Activated CD4-positive, alpha-beta T cell treated with anti-CD3 and anti-CD28 coated beads, Interleukin-2, amount 10 ng/mL, durations not matched to agents 24 days and 14 days (primary cell): ENCODE data around the gene MCF2L. TPM values are rescaled to one million over a fixed set of nuclear protein-coding genes. Genes with fewer than 3 reads are reported as not detected.

Experiments used
- DNase-seq: peaks from one replicate; pipeline ENCODE4 v3.0.0; 2022
- H3K27ac Mint-ChIP-seq: one replicate; pipeline ENCODE4 v1.8.0; 2022; ENCODE audit warnings: mild to moderate bottlenecking, mixed read lengths
- H3K27me3 Mint-ChIP-seq: one replicate; pipeline ENCODE4 v1.8.0; 2022; ENCODE audit warnings: mixed read lengths
- H3K36me3 Mint-ChIP-seq: one replicate; pipeline ENCODE4 v1.8.0; 2022; ENCODE audit warnings: low read depth, mild to moderate bottlenecking, mixed read lengths
- H3K4me1 Mint-ChIP-seq: one replicate; pipeline ENCODE4 v1.8.0; 2021; ENCODE audit warnings: mixed read lengths
- H3K4me3 Mint-ChIP-seq: one replicate; pipeline ENCODE4 v1.8.0; 2022; ENCODE audit warnings: mild to moderate bottlenecking, moderate library complexity, mixed read lengths
- H3K9me3 Mint-ChIP-seq: one replicate; pipeline ENCODE4 v1.8.0; 2021; ENCODE audit warnings: mixed read lengths
- intact Hi-C: fragments of 100-400 bp; cut with micrococcal nuclease; formaldehyde crosslinking; loops from one replicate; pipeline ENCODE4 v1.15.1; 2023
- total RNA-seq: library from RNA; stranded (reverse); gene quantifications from 2 replicates; pipeline ENCODE4 v1.2.3, GENCODE V29; 2022

MCF2L gene
- total RNA-seq, 1 donor from 2014 or later, result 0.09 TPM

DNA sequence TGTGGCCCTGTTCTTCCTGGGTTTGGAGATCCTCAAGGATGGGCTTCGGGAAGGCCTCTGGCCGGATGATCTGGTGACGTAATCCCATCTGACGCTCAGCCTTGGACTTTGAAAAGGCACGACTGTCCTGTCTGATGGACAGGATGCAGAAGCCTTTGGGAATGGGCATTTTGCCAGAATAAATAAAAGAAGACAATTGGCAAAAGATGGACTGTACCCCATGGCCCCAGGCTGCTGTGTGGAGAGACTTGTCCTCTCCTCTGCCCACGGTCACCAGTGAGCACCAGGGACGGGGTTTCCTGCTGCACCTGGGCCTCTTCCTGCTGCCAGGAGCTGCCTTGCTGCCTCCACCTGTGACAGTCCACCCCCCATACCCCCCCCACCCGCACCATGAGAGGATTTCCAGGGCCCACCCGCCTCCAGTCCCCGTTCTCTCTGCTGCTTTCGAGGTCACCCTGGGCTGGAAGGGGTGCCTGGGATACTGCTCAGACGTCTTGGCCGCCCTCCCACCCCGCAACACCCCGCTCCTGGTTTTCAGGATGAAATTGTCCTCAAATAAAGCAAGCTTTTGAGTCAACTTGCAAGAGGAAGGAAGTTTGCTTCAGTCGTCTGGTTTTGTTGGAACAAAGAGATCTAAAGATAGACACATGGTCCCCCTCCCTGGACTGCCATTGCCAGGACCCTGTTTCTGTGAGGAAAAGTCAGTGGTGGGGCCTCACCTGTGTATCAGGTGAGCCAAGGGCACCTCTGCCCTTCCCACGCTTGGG, 40.9 kb downstream of the MCF2L start:
- no peak for DNase-seq
- H3K27me3 Mint-ChIP-seq, result no peaks in the 10 kb centered on the region
- no peak overlapping the region for H3K4me3 Mint-ChIP-seq
- peaks cover 8% of the 10 kb centered on the region for H3K9me3 Mint-ChIP-seq
- H3K27ac Mint-ChIP-seq, result no peak overlapping the region
- peaks cover 3% of the 10 kb centered on the region for H3K4me1 Mint-ChIP-seq
- no peaks in the 10 kb centered on the region for H3K36me3 Mint-ChIP-seq
- intact Hi-C loops, result no loop called here

DNA sequence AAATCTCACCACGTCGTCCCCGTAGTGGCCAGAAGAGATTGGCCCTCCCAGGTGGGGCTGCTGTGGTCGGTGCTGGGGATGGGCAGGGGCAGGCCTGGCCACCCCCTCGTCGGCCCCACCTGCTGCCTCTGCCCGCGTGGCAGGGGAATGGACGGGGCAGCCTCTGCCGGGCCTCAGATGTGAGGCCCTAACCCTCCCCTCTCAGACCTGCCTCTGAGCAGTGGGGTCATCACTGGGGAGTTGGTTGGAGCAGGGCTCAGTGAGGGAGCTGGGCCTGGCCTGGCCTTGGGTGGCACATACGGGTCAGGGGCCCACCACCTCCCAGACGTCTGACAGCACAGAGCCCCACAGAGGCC, 41.5 kb downstream of the MCF2L start:
- no peaks in the 10 kb centered on the region for H3K36me3 Mint-ChIP-seq
- DNase-seq, result no peak

DNA sequence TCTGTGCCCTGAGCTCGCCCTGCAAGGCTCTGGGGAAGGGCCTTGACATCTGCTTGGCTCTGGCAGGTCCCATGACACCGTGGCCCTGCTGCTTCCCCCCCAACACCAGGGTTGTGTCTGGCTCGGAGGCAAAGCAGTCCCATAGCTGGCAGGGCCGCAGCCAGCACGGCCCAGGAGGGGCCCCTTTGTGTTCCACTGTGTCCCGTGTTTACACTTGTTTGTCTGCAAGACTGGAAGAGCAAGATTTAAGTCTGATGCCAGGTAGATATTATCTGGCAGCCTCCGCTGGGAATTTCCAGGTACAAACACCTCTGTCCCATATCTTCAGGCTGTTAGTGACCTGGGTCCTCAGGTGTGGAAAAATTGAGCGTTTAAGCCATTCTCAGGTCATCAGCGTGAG, 44.3 kb downstream of the MCF2L start:
- H3K27ac Mint-ChIP-seq, result no peak overlapping the region
- H3K4me3 Mint-ChIP-seq, result no peak overlapping the region
- H3K27me3 Mint-ChIP-seq, result no peaks in the 10 kb centered on the region
- no peaks in the 10 kb centered on the region for H3K4me1 Mint-ChIP-seq
- H3K36me3 Mint-ChIP-seq, result no peaks in the 10 kb centered on the region
- no peak for DNase-seq
- intact Hi-C loops, result no loop called here
- peaks cover 4% of the 10 kb centered on the region for H3K9me3 Mint-ChIP-seq

More for the DNA sequence above, 41.5 kb downstream of the MCF2L start:
- Mint-ChIP-seq H3K4me3 (no peak overlapping the region), H3K9me3 (peaks cover 5% of the 10 kb centered on the region), H3K4me1 (peaks cover under 1% of the 10 kb centered on the region), H3K27ac (no peak overlapping the region), H3K27me3 (no peaks in the 10 kb centered on the region)
- intact Hi-C loops, result no loop called here

DNA sequence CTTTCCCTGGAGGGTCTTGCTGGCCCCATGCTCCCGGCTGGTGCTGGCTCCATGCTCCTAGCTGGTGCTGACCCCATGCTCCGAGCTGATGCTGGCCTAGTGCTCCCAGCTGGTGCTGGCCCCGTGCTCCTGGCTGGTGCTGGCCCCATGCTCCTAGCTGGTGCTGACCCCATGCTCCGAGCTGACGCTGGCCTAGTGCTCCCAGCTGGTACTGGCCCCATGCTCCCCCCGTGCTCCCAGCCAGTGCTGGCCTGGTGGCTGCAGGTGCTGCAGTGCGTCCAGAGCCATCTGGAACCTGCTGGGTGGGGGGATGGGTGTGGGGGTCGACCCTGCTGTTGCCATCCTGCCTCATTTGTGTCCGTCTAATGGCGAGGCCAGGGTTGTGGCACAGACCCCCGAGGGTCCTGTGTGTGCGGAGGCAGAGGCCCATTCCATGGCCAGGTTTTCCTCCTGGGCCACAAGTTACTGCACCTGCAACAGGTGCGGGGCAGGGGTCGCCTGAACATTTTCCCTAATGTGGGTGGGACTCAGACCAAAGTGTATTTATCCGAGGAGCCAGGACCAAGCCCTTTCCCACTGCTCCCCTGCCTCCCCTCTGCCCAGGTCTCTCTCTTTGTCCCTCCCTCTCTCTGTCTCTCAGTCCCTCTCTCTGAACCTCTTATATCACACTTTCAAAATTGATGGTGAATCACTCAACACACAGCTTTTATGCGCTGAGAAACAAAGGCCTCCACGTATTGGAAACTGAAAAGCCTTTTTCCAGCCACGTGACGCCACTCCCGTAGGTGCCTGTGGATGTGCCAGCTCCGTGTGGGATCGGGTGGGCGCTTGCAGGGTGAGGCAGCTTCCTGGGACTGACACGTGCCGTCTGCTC, 45.1 kb downstream of the MCF2L start:
- Mint-ChIP-seq H3K27me3 (no peaks in the 10 kb centered on the region), H3K4me1 (no peaks in the 10 kb centered on the region), H3K9me3 (peaks cover 4% of the 10 kb centered on the region), H3K27ac (no peak overlapping the region), H3K4me3 (no peak overlapping the region), H3K36me3 (no peaks in the 10 kb centered on the region)
- intact Hi-C loops, result no loop called here
- no peak for DNase-seq

DNA sequence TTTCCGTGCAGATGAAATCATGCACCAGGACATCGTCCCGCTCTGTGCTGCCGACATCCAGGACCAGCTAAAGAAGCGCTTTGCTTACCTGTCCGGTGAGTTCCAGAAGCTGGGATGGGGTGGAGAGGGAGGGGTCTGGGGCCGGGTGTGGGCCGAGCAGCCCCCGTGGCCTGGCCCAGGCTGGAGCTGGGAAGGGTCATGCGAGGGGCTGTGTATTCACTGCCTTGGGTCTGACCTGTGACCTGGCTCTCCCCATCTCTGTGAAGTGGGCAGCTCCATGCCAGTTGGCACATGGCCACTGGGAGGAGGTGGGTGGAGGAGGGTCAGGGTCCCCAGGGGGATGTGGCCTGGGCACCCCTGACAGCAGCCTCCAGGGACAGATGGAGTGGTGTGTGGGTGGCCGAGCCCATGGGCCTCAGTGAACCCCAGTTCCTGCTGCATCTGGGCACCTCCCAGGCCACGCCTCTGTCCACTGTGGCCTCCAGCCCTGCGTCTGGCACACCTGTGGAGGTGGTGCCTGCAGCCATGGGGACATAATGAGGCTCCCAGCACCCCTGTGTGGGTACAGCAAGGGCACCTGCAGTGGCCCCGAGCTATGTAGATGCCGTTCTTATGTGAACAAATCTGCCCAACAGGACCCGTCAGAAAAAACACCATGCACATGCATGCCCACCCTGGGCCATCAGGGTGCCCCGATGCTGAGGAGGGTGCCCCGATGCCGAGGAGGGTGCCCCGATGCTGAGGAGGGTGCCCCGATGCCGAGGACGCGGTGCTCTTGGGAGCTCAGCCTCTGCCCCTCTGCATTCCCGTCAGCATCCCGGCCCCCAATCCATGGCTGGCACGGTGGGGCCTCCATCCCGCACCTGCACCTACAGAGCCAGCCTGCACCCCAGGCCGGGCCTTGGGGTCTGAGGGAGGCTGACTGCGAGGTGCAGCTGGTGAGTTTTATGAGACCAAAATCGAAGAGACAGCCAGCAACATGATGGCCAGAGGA, 46.0 kb downstream of the MCF2L start:
- no peak overlapping the region for H3K27ac Mint-ChIP-seq
- no peak for DNase-seq
- no peaks in the 10 kb centered on the region for H3K27me3 Mint-ChIP-seq
- H3K36me3 Mint-ChIP-seq, result no peaks in the 10 kb centered on the region
- peaks cover 4% of the 10 kb centered on the region for H3K9me3 Mint-ChIP-seq
- no peak overlapping the region for H3K4me3 Mint-ChIP-seq
- intact Hi-C loops, result no loop called here
- H3K4me1 Mint-ChIP-seq, result no peaks in the 10 kb centered on the region

- no peak overlapping the region for H3K27ac Mint-ChIP-seq
- H3K4me1 Mint-ChIP-seq, result peaks cover 4% of the 10 kb centered on the region
- intact Hi-C loops, result no loop called here
- no peaks in the 10 kb centered on the region for H3K36me3 Mint-ChIP-seq
- no peaks in the 10 kb centered on the region for H3K27me3 Mint-ChIP-seq
- no peak for DNase-seq
- no peak overlapping the region for H3K4me3 Mint-ChIP-seq
- peaks cover 4% of the 10 kb centered on the region for H3K9me3 Mint-ChIP-seq
Measured at GRCh38 chr13:113015826-113016525, 47.0 kb downstream of the MCF2L start.

GRCh38 chr13:113016526-113017295, 47.7 kb downstream of the MCF2L start:
- no peak overlapping the region for H3K4me3 Mint-ChIP-seq
- no peak for DNase-seq
- H3K27ac Mint-ChIP-seq, result no peak overlapping the region
- no peaks in the 10 kb centered on the region for H3K36me3 Mint-ChIP-seq
- intact Hi-C loops, result no loop called here
- no peaks in the 10 kb centered on the region for H3K9me3 Mint-ChIP-seq
- no peaks in the 10 kb centered on the region for H3K27me3 Mint-ChIP-seq
- peaks cover 4% of the 10 kb centered on the region for H3K4me1 Mint-ChIP-seq

- H3K4me1 Mint-ChIP-seq, result peaks cover 4% of the 10 kb centered on the region
- H3K9me3 Mint-ChIP-seq, result no peaks in the 10 kb centered on the region
- H3K27ac Mint-ChIP-seq, result no peak overlapping the region
- DNase-seq, result no peak
- H3K4me3 Mint-ChIP-seq, result no peak overlapping the region
- intact Hi-C loops, result no loop called here
- H3K36me3 Mint-ChIP-seq, result no peaks in the 10 kb centered on the region
- no peaks in the 10 kb centered on the region for H3K27me3 Mint-ChIP-seq
Measured at GRCh38 chr13:113017506-113018215, 48.6 kb downstream of the MCF2L start.

GRCh38 chr13:113018676-113019465, 49.9 kb downstream of the MCF2L start:
- Mint-ChIP-seq H3K4me3 (no peak overlapping the region), H3K27ac (no peak overlapping the region)
- DNase-seq, result no peak

GRCh38 chr13:113020323-113021080, 51.5 kb downstream of the MCF2L start:
- Mint-ChIP-seq H3K4me3 (no peak overlapping the region), H3K27me3 (no peaks in the 10 kb centered on the region), H3K9me3 (no peaks in the 10 kb centered on the region), H3K4me1 (peaks cover 4% of the 10 kb centered on the region), H3K27ac (no peak overlapping the region), H3K36me3 (no peaks in the 10 kb centered on the region)
- DNase-seq, result no peak
- intact Hi-C loops, result no loop called here

More at GRCh38 chr13:113018676-113019465, 49.9 kb downstream of the MCF2L start:
- Mint-ChIP-seq H3K9me3 (no peaks in the 10 kb centered on the region), H3K4me1 (peaks cover 4% of the 10 kb centered on the region), H3K27me3 (no peaks in the 10 kb centered on the region), H3K36me3 (no peaks in the 10 kb centered on the region)
- intact Hi-C loops, result no loop called here

DNA sequence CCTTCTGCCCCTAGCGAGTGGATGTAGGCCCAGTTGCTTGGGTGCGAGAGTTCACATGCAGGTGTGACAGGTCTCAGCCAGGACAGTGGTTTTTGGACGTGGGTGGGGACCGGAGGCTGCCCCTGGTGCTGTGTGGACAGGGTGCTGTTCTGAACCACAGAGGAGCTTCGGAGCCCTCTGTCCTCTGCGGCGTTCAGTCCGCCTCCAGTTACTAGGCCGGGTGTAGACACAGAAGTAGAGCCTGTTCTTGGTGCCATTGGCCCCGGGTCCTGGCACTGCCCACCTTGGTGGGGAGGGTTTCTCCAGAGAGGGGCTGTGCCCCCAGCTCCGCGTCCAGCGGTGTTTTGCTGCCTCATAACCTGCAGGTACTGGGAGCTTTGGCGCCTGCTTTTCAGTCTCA, 52.4 kb downstream of the MCF2L start:
- H3K36me3 Mint-ChIP-seq, result no peaks in the 10 kb centered on the region
- no peak for DNase-seq
- no peaks in the 10 kb centered on the region for H3K27me3 Mint-ChIP-seq
- intact Hi-C loops, result no loop called here
- no peaks in the 10 kb centered on the region for H3K9me3 Mint-ChIP-seq
- peaks cover 4% of the 10 kb centered on the region for H3K4me1 Mint-ChIP-seq
- no peak overlapping the region for H3K27ac Mint-ChIP-seq
- H3K4me3 Mint-ChIP-seq, result no peak overlapping the region
